GM08714 (cell line): ENCODE data around the gene MICAL2.

Experiments used
- H3K4me3 ChIP-seq: fragments of 200-500 bp; sonication (Bioruptor generic); 2 replicates; pipeline ENCODE4 v1.5.1; 2014; ENCODE audit warnings: mild to moderate bottlenecking, low read length, inconsistent platforms
- ZNF274 ChIP-seq: IDR thresholded peaks from 2 replicates; pipeline ENCODE4 v1.6.1; 2012; ENCODE audit warnings: mild to moderate bottlenecking, low read depth, low read length

MICAL2 gene

DNA sequence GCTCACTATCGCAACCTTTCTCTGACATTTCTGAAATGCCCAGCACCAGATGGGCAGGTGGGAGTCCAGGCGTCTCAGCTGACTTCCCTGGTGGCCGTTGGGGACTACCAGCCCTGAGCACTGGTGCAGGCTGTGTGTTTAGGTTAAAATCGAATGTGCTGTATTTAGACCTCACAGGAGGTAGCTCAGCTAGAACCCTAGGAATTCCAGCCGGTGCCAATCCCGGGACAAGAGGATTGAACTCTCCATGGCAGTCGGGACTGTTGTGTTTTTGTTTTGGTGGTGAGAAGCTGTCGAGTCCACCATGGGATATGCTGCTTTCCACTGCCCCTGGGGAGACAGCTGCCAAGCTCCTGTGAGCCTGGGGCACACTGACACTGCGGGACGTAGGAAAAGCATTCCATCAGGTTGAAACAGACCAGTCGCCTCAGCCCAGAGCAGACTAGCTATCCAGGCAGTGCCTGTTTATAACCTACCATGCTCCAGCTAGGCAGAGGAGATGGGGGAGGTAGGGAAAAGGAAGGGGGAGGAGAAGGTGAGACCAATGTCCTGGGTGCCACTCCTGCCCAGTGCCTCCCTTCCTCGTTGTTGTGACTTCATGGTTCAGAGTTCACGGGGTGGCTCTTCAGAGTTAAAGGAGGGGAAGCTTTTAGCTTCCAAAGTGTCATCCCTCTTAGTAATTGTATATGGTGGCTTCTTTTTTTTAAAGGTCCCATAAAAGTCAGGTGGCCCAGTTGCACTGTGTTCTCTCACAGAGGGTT lies 53.0 kb downstream of the MICAL2 start:
- TF ChIP-seq ZNF274: no peak

DNA sequence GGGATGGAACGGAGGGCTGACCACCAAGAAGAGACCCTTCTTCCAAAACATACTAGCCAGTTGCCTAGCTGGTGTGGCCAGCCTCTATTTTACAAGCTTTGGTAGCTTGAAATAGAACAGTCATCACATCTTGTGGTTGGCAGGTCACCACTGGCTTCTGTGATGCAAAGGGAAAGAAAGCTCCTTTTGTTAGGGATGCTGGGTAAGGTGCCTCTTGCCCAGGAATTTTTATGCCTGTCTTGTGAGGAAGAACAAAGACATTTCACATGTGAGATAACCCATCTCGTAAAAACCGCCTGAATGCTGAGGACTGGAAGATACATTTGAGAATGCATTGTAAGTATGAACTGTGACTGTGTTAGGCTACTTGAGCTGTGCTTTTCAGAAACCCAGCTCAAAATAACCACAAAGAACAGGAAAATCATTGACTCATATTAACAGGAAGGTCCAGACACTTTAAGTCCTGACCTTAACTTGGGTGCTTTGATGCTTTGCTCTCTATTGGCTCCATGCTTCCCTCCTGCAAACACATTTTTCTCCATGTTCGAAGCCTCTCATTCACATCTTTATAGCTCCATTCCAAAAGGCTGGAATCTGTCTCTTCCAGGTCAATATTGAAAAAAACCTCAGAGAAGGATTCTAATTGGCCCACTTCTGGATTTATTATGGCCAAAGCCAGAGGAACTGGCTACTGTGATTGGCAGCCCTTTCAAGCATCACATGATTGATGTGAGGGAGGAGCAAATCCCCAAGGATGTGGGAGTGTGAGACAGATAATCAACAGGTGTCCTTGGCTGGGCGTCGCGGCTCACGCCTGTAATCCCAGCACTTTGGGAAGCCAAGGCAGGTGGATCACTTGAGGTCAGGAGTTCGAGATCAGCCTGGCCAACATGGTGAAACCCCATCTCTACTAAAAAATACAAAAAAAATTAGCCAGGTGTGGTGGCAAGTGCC lies 53.9 kb downstream of the MICAL2 start:
- TF ChIP-seq ZNF274: no peak

More for the DNA sequence above, 53.0 kb downstream of the MICAL2 start:
- H3K4me3 ChIP-seq: no peak overlapping the region

DNA sequence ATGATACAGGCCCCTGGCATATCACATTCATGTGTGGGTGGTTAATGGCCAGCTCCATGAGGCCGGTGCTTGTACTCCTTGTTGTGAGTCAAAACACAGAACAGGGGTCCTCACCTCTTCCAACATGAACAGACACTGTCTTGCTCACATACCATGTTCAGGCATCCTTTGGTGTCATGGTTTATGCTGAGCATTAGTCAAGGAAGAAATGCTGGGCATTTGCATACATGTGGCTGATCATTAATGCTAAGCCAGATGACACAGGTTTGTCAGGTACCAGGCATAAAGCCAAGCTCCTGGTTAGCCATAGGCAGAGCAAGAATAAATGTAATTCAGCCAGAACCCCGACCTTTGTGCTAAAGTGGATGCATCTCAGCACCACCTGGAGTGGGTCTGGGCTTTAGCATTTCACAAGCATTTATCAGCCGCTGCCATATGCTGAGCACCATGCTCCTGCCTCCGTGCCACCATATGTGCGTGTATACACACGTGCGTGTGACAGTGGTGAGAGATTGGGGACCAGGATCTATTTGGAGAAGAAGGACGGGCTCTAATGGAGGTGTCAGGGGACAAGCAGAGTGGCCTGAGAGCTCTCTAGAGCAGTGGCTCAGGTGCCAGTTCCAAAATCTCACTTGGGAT lies 55.0 kb downstream of the MICAL2 start:
- no peak for TF ChIP-seq ZNF274
- no peak overlapping the region for H3K4me3 ChIP-seq

More for the DNA sequence above, 53.9 kb downstream of the MICAL2 start:
- no peak overlapping the region for H3K4me3 ChIP-seq

DNA sequence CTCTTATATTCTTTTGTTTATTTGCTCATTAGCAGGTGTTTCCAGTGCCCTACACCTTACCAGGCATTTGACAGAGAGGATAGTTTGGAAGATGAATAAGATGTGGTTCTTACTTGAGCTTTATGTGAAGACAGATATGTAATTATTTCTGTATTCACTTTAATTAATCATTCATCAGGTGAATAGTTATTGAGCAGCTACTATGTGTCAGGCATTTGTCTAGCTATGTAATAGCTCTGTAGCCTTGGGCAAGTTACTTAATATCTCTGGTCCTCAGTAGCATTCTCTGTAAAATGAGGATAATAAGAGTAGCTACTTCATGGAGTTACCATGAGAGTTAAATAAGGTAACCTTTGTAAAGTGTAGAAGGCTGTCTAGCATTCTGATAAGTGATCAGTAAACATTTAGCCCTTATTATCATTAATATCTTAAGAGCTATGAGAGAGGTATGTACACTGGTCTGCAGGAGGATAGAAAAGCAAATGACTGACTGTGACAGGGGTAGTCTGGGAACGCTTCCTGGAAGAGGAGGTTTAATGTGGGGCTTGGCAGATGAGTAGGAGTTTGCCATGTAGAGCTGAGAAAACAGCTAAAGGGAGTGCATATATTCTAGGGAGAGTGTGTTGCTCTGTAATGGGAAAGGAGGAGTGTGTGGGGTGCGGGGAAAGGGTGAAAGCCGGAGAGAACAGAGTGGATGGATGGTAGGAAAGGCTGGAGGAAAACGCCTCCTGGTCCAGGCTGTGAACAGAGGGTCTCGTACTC lies 56.1 kb downstream of the MICAL2 start:
- no peak for TF ChIP-seq ZNF274
- H3K4me3 ChIP-seq: no peak overlapping the region

DNA sequence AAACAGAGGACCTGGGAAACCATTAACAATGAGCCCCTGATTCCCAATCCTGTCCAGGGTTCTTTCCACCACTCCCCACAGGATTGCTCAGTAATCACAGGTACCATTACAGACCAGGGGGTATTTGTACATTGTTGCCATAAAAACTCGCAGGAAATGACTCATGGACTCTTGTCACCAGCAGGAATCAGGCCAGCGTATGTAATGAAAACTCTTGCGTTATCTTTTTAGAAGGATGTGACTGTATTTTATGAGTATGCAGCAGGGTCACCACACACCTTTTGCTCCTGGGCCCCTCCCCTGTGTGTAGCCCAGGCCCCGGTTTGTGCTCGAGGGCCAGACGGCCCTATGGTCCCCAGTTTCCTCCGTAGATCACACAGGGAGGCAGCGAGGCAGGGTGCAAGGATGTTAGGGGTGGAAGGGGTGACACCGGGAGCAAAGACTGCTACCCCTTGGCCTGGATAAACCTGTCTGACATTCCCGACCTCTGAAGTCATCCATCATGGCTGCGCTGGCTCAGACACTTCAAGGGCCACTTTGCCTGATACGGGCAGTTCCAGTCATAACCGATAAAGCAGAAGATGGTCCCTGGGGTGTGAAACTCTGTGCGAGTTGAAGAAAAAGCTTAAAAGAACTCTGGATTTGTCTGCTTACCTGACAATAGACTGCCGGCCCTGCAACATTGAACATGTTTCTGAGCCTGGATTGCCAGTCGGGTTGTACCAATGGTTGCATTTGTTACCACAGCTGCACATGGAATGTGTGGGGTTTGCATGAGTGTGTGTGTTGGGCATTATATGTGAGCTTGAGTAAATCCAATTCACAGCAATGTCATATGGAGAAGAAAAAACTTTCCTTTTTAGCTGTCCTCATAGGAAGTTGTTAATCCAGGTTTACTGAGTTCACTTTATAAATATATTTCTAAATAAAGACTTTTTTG lies 56.9 kb downstream of the MICAL2 start:
- TF ChIP-seq ZNF274: no peak
- H3K4me3 ChIP-seq: no peak overlapping the region

DNA sequence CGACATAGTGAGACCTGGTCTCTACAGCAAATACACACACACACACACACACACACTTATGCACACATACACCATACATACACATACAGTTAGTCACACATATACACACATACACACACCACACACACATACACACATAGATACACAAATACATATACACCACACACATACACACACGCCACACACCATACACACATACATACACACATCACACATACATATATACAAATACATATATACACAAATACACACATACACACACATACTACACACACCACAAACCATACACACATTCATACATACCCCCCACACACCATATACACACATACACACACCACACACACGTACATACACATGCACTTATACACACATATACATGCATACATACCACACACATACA lies 57.7 kb downstream of the MICAL2 start:
- H3K4me3 ChIP-seq: no peak overlapping the region
- TF ChIP-seq ZNF274: no peak

DNA sequence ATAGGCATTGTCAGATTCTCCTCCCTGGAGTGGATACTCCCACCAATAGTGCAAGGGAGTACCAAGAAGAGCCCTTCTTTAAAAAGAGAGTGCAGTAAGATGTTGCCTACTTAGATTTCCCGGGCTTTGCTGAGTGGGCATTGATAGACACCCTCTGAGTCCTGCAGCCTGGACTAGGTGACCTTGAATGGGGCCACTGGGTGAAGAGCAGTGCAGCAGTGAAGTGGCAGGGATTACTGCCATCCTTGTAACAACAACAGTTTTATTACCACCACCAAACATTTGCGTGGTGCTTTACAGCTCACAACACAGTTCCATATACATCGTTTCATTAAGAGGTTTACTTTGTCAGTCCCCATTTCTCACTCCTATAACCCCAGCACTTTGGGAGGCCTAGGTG lies 59.4 kb downstream of the MICAL2 start:
- no peak overlapping the region for H3K4me3 ChIP-seq
- TF ChIP-seq ZNF274: no peak

DNA sequence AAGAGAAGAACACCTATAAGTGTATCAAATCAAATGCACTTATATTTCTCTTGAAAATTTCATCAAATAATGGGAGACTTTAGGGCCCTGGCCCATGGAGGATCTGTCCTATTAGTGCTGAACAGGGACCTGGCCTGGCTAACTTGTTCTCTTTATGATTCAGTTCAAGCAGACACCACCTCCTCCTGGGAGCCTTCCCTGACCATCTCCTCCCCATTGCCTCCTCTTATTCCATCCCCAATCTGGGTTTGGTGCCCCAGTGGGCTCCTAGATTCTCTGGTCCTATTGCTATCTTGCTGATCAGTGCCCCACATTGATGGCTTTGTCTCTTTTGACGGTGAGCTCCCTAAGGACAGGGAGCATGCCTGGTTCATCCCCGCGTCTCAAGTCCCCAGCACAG lies 60.1 kb downstream of the MICAL2 start:
- no peak for TF ChIP-seq ZNF274
- no peak overlapping the region for H3K4me3 ChIP-seq

DNA sequence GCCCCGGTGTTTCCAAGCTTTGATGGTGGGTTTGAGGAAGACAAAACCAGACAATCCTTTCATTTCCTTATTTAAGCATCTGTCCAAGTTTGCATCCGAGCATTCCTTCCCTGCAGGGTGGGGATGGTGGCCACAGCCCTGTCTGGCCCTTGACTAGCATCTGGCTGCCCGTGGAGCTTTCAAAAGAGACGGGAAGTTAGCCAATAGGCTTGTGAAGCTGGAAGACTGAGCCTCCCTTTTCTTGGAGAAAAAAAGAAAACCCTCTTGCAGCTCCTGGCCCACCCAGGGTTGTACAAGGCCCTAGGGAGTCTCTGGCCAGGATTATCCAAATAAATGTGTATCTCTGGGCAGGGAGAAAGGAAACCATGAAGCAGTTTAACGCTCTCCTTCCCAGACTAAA lies 60.6 kb downstream of the MICAL2 start:
- H3K4me3 ChIP-seq: no peak overlapping the region
- no peak for TF ChIP-seq ZNF274

DNA sequence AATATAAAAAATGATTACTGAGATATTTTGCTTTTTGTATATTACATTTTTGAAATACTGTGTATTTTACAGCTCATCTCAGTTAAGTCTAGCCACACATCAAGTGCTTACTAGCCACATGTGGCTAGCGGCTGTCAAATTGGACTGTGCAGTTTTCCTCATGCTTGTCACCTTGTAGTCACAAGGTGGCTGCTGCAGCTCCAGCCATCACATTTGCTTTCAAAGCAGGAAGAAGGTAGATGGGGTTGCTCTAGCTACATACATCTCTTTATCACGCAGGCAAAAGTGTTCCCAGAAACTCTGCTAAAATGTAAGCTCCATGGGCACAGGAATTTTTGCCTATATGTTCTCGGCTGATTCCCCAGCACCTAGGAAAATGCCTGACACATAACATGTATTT lies 61.5 kb downstream of the MICAL2 start:
- no peak overlapping the region for H3K4me3 ChIP-seq
- no peak for TF ChIP-seq ZNF274

DNA sequence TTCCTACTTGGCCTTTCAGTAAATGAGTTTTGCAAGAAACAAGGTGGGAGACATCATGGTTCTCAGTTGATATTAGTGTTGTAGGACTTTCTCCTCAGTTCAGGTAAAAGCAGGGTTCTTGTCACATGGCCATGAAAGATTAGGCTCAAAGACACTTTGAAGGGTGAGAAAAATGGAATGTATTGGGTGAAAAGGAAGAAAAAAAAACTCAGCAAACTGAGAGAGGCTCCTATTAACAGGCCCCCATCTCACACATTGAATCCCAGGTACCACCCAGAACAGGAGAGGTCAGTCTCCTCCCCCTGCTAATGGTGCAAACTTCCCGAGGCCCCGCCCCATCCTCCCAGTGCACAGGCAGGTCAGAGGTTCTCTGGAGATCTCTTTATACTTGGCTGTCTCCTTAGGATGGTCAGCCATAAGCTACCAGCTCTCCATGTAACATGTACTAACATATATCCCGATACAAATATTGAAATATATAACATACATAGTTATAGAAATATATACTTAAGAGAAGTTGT lies 62.2 kb downstream of the MICAL2 start:
- no peak for TF ChIP-seq ZNF274
- H3K4me3 ChIP-seq: no peak overlapping the region

DNA sequence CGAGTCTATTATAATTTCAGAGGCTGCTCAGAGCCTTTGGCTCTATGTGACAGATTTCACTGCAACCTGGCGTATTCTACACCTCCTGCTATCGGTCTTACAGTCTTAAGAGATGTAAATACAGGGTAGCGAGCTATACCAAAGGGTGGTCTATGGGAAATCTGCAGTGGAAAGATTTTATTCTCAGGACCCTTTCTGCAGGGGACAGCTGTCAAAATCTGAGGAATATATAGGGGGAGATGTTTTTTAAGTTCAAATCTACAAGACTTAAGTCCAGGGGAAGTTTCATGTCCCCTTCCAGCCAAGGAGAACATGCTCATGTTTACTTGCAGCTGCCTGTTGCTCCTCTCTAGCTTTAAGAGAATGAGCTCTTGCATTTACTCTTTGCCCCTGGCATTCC lies 62.7 kb downstream of the MICAL2 start:
- no peak for TF ChIP-seq ZNF274

DNA sequence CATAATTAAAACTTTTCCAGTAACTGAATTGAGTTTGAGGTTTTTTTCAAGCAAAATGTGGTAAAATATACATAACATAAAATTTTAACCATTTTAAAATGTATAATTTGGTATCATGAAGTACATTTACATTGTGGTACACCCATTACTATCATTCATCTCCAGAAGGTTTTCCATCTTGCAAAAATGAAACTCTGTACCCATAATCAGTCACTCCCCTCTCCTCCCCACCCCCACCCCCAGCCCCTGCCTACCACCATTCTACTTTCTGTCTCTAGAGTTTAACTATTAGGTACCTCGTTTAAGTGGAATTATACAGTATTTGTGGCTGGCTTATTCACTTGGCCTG lies 63.7 kb downstream of the MICAL2 start:
- TF ChIP-seq ZNF274: no peak

More for the DNA sequence above, 62.7 kb downstream of the MICAL2 start:
- H3K4me3 ChIP-seq: no peak overlapping the region

More for the DNA sequence above, 63.7 kb downstream of the MICAL2 start:
- H3K4me3 ChIP-seq: no peak overlapping the region
